Thymus (tissue), 11 donors: ENCODE measurements around the gene SNAPC4. TPM values are rescaled to one million over a fixed set of nuclear protein-coding genes. Genes with fewer than 3 reads are reported as not detected.

Source experiments
- DNase-seq, 9 donors: peaks; one replicate each; pipeline ENCODE4 v3.0.0-alpha.2; 2013; ENCODE audit warnings: low spot score in 9 of 9, low read depth in 6 of 9, missing footprints in 1 of 9
- H3K27ac ChIP-seq, 2 donors: one replicate each; pipeline ENCODE4 v1.5.1; 2013; ENCODE audit warnings: control low read depth in 1 of 2, low read depth in 1 of 2, low read length in 1 of 2, mild to moderate bottlenecking in 1 of 2, moderate library complexity in 1 of 2
- H3K27me3 ChIP-seq, 2 donors: one replicate each; pipeline ENCODE4 v1.5.1; 2013; ENCODE audit warnings: low read length in 1 of 2; ENCODE audit not compliant: control insufficient read depth in 2 of 2, insufficient read depth in 1 of 2
- H3K36me3 ChIP-seq, 2 donors: one replicate each; pipeline ENCODE4 v1.5.1; 2013; ENCODE audit warnings: low read length in 1 of 2, mild to moderate bottlenecking in 1 of 2, moderate library complexity in 1 of 2; ENCODE audit not compliant: control insufficient read depth in 2 of 2, insufficient read depth in 2 of 2
- H3K4me1 ChIP-seq, 2 donors: one replicate each; pipeline ENCODE4 v1.5.1; 2013; ENCODE audit warnings: low read length in 2 of 2; ENCODE audit not compliant: control insufficient read depth in 2 of 2, insufficient read depth in 2 of 2
- H3K4me3 ChIP-seq, 2 donors: one replicate each; pipeline ENCODE4 v1.5.1; 2013; ENCODE audit warnings: low read length in 2 of 2, control low read depth in 1 of 2, mild to moderate bottlenecking in 1 of 2
- H3K9me3 ChIP-seq, 2 donors: one replicate each; pipeline ENCODE4 v1.5.1; 2013; ENCODE audit warnings: low read length in 1 of 2, mild to moderate bottlenecking in 1 of 2; ENCODE audit not compliant: control insufficient read depth in 2 of 2, insufficient read depth in 1 of 2
- WGBS: extraction: QIAGEN DNeasy Blood & Tissue Kit; methylation state at CpG from one replicate; pipeline ENCODE4 v1.1.7; 2013; 5-methylcytosine and 5-hydroxymethylcytosine counted together
- polyA plus RNA-seq: library from polyadenylated mRNA; stranded (reverse); fragments of 200-250 nt; gene quantifications from one replicate; pipeline ENCODE4 v1.2.3, GENCODE V29; 2013
- total RNA-seq: library from RNA; stranded (reverse); fragments of 120-200 nt; gene quantifications from one replicate; pipeline ENCODE4 v1.2.4, GENCODE V29; 2013
- donor health status: healthy.

Gene SNAPC4
- total and polyA plus RNA-seq, 2 donors = 2.1 to 11.3 TPM

DNA sequence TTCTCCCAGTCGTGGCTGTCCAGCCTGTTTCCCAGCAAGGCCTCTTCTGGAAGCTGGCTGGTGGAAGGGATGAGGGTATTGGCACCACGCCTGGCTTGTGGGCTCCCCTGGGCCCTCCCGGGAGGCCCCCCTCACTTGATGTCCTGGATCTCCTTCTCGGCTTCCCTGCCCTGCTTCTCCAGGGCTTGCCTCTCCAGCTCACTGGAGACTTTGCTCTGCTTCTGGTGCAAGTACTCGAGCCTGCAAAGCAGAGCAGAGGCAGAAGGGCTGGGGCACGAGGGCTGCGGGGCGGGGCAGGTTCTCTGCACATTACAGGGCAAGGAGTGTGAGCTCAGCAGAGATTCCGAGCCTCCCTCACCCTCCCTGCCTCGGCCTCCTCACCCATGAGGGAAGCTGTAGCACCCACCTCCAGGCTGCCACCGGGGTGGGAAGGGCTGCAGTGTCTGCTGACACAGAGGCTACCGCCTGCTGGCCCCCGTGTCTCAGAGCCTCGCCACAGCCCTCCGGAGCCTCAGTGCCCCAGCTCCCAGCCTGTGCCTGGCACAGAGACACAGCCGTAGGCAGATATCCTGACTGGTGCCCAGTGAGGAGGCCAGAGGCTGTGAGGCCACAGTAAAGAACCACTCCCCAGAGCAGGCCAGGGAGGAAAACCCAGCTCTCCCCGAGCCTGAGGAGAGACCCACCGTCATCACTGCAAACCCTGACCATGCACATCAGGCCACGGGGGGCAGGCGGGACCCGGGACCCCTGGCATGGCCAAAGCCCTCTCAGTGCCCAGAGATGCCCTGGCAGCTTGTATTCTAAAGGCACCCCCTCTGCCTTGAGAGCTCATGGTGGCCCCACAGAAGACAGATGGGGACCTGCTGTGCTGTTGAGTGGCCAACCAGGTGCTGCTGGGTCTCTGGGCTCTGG, 7.2 kb downstream of the SNAPC4 start:
- no peak overlapping the region for H3K27ac ChIP-seq

DNA sequence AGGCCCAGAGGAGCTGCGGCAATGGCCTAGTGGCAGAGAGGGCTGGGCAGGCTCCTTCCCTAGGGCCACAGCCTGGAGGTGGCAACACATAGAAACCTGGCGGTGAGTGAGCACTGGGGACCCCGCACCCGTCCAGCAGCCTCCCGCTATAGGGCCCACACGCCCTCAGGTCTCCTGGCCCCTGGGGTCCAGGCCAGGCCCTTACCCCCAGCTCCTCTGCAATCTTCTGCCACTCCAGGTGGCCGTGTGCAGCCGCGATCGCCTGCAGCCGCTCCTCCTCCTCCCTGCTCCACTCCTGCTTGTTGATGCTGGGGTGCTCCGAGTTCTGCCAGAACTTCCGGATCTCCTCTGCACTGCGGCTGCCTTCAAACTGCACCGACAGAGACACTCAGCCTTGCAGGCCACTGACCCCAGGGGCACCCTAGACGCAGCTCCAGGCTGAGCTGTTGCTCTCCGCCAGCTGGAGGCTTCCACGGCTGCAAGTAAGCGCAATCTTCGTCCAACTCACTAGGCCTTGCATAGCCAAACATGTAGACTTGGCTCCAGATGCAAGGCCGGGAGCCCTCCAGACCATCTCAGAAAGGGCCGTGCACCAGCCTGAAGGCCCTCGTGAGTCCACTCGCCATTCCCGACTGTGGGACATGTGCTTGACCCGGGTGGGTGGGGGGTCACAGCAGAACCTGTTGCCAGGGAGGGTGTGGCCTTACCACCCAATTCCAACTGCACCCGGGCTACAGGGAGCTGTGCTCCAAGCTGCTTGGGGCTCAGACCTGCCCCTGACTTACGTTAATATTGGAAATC, 8.0 kb downstream of the SNAPC4 start:
- H3K27ac ChIP-seq = no peak overlapping the region
- H3K4me1 ChIP-seq = no peaks in the 10 kb centered on the region
- H3K4me3 ChIP-seq = no peak overlapping the region
- H3K36me3 ChIP-seq = peaks cover 82 to 91% of the 10 kb centered on the region in 2 donors
- 97% methylated on average over 28 of the region's 28 CpGs for WGBS
- no peak for DNase-seq
- H3K9me3 ChIP-seq = no peaks in the 10 kb centered on the region
- H3K27me3 ChIP-seq = no peaks in the 10 kb centered on the region

More for the DNA sequence above, 7.2 kb downstream of the SNAPC4 start:
- no peak for DNase-seq
- no peak overlapping the region for H3K4me3 ChIP-seq
- no peaks in the 10 kb centered on the region for H3K9me3 ChIP-seq
- H3K36me3 ChIP-seq = peaks cover 80 to 88% of the 10 kb centered on the region in 2 donors
- 98% methylated on average over 21 of the region's 21 CpGs for WGBS
- H3K4me1 ChIP-seq = no peaks in the 10 kb centered on the region
- no peaks in the 10 kb centered on the region for H3K27me3 ChIP-seq

DNA sequence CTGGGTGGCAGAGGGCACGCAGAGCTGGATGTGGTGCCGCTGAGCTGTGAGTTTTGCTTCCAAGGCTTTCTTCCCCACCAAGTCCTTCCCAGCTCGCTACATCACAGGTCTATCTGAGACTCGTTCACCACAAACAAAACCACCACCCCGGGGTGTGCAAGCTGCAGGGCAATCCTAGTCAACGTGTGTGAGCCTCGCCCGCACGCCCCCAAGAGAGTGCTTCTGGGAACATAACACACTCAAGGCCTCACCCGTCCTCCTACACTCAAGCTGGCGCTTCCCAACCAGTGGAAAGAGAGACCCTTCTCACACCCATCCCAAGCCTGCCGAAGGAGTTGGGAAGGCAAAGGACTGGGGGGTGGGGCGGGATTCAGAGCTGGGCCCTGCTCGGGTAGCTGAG, 10.6 kb downstream of the SNAPC4 start:
- H3K36me3 ChIP-seq = peaks cover 60 to 75% of the 10 kb centered on the region in 2 donors
- H3K4me1 ChIP-seq = peaks cover 0 to 4% of the 10 kb centered on the region in 2 donors
- no peak for DNase-seq
- WGBS = 91% methylated on average over 14 of the region's 14 CpGs
- H3K4me3 ChIP-seq = no peak overlapping the region
- H3K9me3 ChIP-seq = no peaks in the 10 kb centered on the region
- H3K27ac ChIP-seq = no peak overlapping the region
- H3K27me3 ChIP-seq = no peaks in the 10 kb centered on the region

DNA sequence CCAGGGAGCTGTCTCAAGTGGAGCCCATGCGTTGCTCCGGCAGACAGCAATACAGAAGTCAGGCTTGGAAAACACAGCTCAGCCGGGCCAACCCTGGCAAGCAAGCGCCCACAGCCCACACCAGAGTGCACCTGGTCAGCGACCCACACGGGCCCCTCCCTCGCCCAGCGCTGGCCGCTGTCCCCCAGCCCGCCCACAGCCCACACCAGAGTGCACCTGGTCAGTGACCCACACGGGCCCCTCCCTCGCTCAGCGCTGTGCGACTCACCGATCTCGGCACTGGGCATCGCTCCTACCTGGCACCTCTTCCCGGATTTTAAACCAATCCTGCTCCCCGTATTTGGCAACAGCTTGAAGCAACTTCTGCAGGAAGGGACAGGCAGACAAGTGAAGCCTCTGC, 12.8 kb downstream of the SNAPC4 start:
- 98% methylated on average over 19 of the region's 19 CpGs for WGBS
- H3K4me3 ChIP-seq = no peak overlapping the region
- DNase-seq = no peak
- H3K9me3 ChIP-seq = no peaks in the 10 kb centered on the region
- H3K4me1 ChIP-seq = peaks cover 0 to 4% of the 10 kb centered on the region in 2 donors
- peaks cover 58 to 75% of the 10 kb centered on the region in 2 donors for H3K36me3 ChIP-seq
- no peaks in the 10 kb centered on the region for H3K27me3 ChIP-seq
- no peak overlapping the region for H3K27ac ChIP-seq

DNA sequence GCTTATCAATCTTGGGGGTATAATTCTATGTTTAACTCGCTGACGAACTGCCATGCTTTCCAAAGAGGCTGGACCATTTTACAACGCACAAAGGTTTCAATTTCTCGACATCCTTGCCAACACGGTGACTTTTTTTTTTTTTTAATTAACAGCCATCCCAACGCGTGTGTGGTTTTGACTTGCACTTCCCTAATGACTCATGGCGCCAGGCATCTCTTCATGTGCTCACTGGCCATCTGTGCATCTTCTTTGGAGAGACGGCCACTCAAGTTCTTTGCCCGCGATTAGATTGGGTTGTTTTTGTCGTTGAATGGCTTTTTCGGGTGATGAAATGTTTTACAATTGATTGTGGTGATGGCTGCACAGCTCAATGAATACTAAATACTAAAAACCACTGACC, 14.0 kb downstream of the SNAPC4 start:
- Histone ChIP-seq H3K4me1 (peaks cover 0 to 4% of the 10 kb centered on the region in 2 donors), H3K4me3 (no peak overlapping the region), H3K9me3 (no peaks in the 10 kb centered on the region), H3K36me3 (peaks cover 53 to 74% of the 10 kb centered on the region in 2 donors), H3K27me3 (no peaks in the 10 kb centered on the region), H3K27ac (no peak overlapping the region)
- no peak for DNase-seq
- 95% methylated on average over 13 of the region's 13 CpGs for WGBS

DNA sequence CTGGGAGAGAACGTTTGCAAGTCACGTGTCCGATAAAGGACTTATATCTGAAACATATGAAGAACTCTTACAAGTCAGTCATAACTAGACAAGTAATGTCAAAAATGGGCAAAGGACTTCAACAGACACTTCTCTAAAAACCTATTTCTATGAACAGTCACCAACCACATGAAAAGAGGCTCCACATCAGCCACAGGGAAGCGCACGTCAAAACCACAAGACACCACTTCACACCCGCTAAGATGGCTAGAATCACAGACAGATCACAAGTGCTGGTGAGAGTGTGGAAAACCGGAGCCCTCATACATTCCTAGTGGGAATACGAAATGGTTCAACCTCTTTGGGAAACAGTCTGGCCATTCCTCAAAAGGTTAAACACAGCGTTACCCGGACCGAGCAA, 15.0 kb downstream of the SNAPC4 start:
- no peaks in the 10 kb centered on the region for H3K27me3 ChIP-seq
- peaks cover 58 to 79% of the 10 kb centered on the region in 2 donors for H3K36me3 ChIP-seq
- no peaks in the 10 kb centered on the region for H3K9me3 ChIP-seq
- no peak overlapping the region for H3K27ac ChIP-seq
- DNase-seq = peak in 2 of 9 donors; percentile 10 to 50
- no peak overlapping the region for H3K4me3 ChIP-seq
- WGBS = 47% methylated on average over 11 of the region's 11 CpGs
- peaks cover 0 to 4% of the 10 kb centered on the region in 2 donors for H3K4me1 ChIP-seq

DNA sequence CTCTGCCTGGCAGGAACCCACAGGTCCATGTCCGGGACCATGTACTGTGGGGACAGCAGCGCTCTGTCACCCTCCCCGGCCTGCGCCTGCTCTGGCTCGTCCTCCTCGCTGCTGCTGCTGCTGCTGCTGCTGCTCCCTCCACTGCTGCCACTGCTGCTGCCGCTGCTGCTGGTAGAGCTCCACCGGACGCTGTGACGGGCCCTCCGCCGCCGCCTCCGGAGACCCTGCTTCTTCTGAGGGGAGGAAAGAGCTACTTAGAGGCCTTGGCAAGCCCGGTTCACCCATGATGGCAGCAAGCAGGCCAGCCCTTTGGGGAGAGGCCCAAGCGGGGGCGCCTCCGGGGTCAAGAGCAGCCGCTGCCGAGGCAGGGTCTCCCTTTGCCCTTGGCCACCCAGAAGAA, 16.5 kb downstream of the SNAPC4 start:
- no peak overlapping the region for H3K27ac ChIP-seq
- H3K9me3 ChIP-seq = no peaks in the 10 kb centered on the region
- H3K4me1 ChIP-seq = peaks cover 0 to 4% of the 10 kb centered on the region in 2 donors
- peaks cover 60 to 81% of the 10 kb centered on the region in 2 donors for H3K36me3 ChIP-seq
- no peak for DNase-seq
- no peaks in the 10 kb centered on the region for H3K27me3 ChIP-seq
- WGBS = 98% methylated on average over 20 of the region's 20 CpGs
- no peak overlapping the region for H3K4me3 ChIP-seq

DNA sequence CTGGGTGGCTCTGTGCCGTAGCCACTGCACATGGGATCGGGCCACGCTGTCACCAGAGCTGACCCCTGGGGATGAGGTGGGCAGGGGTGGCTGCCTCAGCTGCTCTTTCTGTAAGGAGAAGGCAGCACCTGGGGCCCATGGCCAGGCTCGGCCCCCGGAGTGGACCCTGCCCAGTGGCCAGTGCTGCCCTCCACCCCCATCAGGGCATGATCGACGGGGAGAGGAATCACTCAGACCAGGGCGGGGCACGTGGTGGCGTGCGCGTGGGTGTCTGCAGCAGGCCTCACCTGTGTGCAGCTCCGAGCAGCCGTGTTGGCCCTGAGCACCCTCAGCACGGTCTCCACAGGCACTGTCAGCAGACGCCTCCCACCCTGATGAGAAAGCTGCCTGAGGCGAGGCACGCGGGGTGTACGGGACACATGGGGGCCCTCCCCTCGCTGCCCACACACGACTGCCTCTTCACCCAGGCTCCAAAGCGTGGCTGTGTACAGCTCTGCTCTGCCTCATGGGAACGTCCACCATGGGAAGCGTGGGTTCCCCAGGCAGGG, 17.9 kb downstream of the SNAPC4 start:
- Histone ChIP-seq H3K4me1 (peaks cover 0 to 4% of the 10 kb centered on the region in 2 donors), H3K36me3 (peaks cover 49 to 72% of the 10 kb centered on the region in 2 donors), H3K27me3 (no peaks in the 10 kb centered on the region), H3K4me3 (no peak overlapping the region), H3K9me3 (no peaks in the 10 kb centered on the region), H3K27ac (no peak overlapping the region)
- no peak for DNase-seq
- 96% methylated on average over 25 of the region's 25 CpGs for WGBS

DNA sequence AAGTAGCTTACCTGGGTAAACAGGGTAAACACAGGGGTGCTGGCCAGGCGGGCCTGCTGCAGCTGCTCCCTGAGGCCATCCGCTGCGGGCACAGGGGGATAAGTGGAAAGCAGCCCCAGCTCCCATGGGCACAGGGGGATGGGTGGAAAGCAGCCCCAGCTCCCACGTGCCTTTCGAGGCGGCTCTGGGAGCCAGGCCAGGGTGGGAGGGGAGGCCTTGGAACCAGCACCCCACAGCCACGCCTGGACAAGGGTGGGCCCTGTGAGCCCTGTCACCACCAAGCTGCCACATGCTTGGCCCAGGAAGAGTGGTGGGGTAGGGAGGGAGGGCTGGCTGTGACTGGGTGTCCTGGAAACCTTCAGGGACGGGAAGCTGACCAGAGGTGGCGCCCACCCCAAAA, 18.7 kb downstream of the SNAPC4 start:
- WGBS = 95% methylated on average over 9 of the region's 9 CpGs

More for the DNA sequence above, 18.7 kb downstream of the SNAPC4 start:
- DNase-seq = no peak
- H3K4me3 ChIP-seq = no peak overlapping the region
- peaks cover 45 to 67% of the 10 kb centered on the region in 2 donors for H3K36me3 ChIP-seq
- H3K27ac ChIP-seq = no peak overlapping the region
- H3K27me3 ChIP-seq = no peaks in the 10 kb centered on the region
- no peaks in the 10 kb centered on the region for H3K9me3 ChIP-seq
- H3K4me1 ChIP-seq = peaks cover 0 to 4% of the 10 kb centered on the region in 2 donors
